NCI-H1048 (cell line): ENCODE results near the gene OR2D2.
"Not testable (repeated sequence)": the region's sequence is repeated elsewhere in the genome, so short reads cannot be mapped to it uniquely, and the experiment has no call there.

ENCODE experiments used
- DNase-seq: peaks from one replicate; lab custom pipeline; 2025; lab: John Stamatoyannopoulos, UW

Gene OR2D2

GRCh38 chr11:6876914-6877313, 15.4 kb downstream of the OR2D2 start:
- DNase-seq: no peak

- DNase-seq: no peak
These were observed 16.0 kb downstream of the OR2D2 start, which contains the start of gene OR10A4 for GRCh38 chr11:6876325-6876724. Gene OR10A4, plus strand, starts transcription at chr11:6876625. Its CDS starts 23 bp downstream, at chr11:6876648.

GRCh38 chr11:6875761-6876160, 16.5 kb downstream of the OR2D2 start:
- DNase-seq: no peak

- DNase-seq: no peak
These were observed 21.0 kb downstream of the OR2D2 start for GRCh38 chr11:6871278-6871677.

- no peak for DNase-seq
These were observed 27.9 kb downstream of the OR2D2 start for GRCh38 chr11:6864438-6864837.

GRCh38 chr11:6862961-6863360, 29.3 kb downstream of the OR2D2 start, which contains the start of gene OR10A2:
Gene OR10A2, plus strand, starts transcription at chr11:6863057. Its CDS starts 6,698 bp downstream, at chr11:6869755.
- no peak for DNase-seq

- DNase-seq: no peak
These were observed 35.4 kb downstream of the OR2D2 start for GRCh38 chr11:6856871-6857270.

- DNase-seq: no peak
These were observed 36.2 kb downstream of the OR2D2 start for GRCh38 chr11:6855971-6856541.

- DNase-seq: not testable (repeated sequence)
These were observed 37.5 kb downstream of the OR2D2 start for GRCh38 chr11:6854801-6855200.

- DNase-seq: no peak
These were observed 41.8 kb downstream of the OR2D2 start for GRCh38 chr11:6850526-6850925.

- no peak for DNase-seq
These were observed 46.9 kb downstream of the OR2D2 start, which contains the start of gene OR10A5 for GRCh38 chr11:6845383-6845782. Gene OR10A5, plus strand, starts transcription at chr11:6845683. Its CDS starts 0 bp downstream, at chr11:6845683.

GRCh38 chr11:6844356-6844755, 47.9 kb downstream of the OR2D2 start:
- DNase-seq: no peak

- DNase-seq: no peak
These were observed 48.6 kb downstream of the OR2D2 start for GRCh38 chr11:6843670-6844069.

- DNase-seq: no peak
These were observed 50.6 kb downstream of the OR2D2 start for GRCh38 chr11:6841694-6842093.
